ENCODE measurements around the gene TOGARAM1.
"Not testable (repeated sequence)": the region's sequence is repeated elsewhere in the genome, so short reads cannot be mapped to it uniquely, and the experiment has no call there.

The TOGARAM1 gene

DNA sequence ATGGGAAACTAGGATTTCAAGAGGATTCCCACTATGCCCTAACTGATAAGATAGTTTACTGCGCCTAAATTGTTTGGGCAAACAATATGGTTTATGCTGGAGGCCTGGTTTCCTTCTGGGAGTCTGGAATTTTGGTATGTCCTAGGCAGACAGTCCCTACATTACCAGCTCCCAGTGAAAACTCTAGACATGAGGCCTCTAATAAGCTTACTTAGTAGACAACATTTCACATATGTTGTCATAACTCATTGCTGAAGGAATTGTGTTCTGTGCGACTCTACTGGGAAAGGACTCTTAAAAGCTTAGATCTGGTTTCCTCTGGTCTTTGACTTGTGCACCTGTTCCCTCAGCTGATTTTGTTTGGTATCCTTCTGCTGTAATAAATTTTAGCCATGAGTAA, 104.0 kb downstream of the TOGARAM1 start:
- TF ChIP-seq, protein P1, sequence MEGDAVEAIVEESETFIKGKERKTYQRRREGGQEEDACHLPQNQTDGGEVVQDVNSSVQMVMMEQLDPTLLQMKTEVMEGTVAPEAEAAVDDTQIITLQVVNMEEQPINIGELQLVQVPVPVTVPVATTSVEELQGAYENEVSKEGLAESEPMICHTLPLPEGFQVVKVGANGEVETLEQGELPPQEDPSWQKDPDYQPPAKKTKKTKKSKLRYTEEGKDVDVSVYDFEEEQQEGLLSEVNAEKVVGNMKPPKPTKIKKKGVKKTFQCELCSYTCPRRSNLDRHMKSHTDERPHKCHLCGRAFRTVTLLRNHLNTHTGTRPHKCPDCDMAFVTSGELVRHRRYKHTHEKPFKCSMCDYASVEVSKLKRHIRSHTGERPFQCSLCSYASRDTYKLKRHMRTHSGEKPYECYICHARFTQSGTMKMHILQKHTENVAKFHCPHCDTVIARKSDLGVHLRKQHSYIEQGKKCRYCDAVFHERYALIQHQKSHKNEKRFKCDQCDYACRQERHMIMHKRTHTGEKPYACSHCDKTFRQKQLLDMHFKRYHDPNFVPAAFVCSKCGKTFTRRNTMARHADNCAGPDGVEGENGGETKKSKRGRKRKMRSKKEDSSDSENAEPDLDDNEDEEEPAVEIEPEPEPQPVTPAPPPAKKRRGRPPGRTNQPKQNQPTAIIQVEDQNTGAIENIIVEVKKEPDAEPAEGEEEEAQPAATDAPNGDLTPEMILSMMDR (IDR thresholded peaks at IDR 0.05; ENCODE audit: low read length, missing control alignments) = no peak

DNA sequence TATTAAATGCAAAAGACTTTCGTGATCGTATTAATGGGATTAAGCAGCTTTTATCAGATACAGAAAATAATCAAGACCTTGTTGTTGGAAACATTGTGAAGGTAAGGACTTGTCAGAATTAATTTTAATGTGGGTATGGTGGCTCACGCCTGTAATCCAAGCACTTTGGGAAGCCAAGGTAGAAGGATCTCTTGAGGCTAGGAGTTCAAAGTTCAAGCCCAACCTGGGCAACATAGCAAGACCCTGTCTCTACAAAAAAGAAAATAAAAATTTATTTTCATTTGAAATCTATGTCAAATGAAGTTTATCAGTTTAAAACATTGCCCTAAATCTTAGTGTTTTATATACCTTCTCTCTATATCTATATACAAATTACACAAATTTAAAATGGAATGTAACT, 104.7 kb downstream of the TOGARAM1 start:
- no peak overlapping the region for H3K4me3 ChIP-seq (replicated peaks; ENCODE audit: low read depth, low read length)
- DNase-seq (ENCODE audit: low read depth) = no peak
- TF ChIP-seq, protein P1 (IDR thresholded peaks at IDR 0.05; ENCODE audit: low read length, missing control alignments) = no peak

More for the DNA sequence above, 104.0 kb downstream of the TOGARAM1 start:
- H3K4me3 ChIP-seq (replicated peaks; ENCODE audit: low read depth, low read length) = no peak overlapping the region
- DNase-seq (ENCODE audit: low read depth) = no peak

DNA sequence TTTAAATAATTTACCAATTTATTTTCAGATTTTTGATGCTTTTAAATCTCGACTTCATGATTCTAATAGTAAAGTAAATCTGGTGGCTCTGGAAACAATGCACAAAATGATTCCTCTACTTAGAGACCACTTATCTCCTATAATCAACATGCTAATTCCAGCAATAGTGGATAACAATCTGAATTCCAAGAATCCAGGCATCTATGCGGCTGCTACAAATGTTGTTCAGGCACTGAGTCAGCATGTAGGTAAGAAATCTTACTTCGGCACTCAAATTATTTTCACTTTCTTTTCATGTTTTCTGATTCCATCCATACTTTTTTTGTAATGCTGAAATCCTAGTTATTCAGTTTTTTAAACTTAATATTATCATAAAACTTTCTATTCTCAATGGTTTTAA, 106.4 kb downstream of the TOGARAM1 start:
- H3K4me3 ChIP-seq (replicated peaks; ENCODE audit: low read depth, low read length) = no peak overlapping the region
- TF ChIP-seq, protein P1 (IDR thresholded peaks at IDR 0.05; ENCODE audit: low read length, missing control alignments) = no peak
- DNase-seq (ENCODE audit: low read depth) = no peak

DNA sequence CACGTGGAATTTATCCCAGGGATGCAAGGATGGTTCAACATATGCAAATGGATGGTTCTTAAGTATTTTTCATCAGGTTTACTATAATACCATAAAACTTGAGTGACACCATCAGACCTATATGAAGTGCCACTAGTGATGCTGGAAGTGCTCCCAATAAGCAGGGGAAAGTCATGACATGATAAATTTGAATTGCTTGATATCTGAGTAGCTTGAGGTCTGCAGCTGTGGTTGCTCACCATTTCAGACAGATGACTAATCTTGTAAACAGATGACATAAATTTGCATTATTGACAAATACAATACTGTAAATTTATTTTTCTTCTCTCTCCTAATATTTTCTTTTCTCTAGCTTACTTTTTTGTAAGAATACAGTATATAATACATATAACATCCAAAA, 108.2 kb downstream of the TOGARAM1 start:
- H3K4me3 ChIP-seq (replicated peaks; ENCODE audit: low read depth, low read length) = no peak overlapping the region
- TF ChIP-seq, protein P1 (IDR thresholded peaks at IDR 0.05; ENCODE audit: low read length, missing control alignments) = no peak
- DNase-seq (ENCODE audit: low read depth) = no peak

DNA sequence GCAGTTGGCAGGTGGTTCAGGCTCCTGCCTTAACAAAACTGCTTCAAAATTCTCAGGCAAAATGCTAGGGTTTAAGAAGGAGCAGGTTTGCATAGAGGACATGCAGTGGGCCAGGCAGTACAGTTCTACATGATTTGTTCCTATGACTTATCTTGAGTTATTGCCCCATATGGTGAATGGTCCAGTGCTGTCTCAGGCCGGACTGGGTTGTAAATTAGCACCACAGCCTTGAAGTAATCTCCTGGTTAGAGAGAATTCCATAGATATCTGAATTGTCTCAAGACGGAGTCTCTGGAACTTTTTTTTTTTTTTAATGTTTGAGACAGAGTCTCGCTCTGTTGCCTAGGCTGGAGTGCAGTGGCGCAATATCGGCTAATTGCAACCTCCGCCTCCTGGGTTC, 110.1 kb downstream of the TOGARAM1 start:
- DNase-seq (ENCODE audit: low read depth) = no peak
- TF ChIP-seq, protein P1 (IDR thresholded peaks at IDR 0.05; ENCODE audit: low read length, missing control alignments) = no peak
- no peak overlapping the region for H3K4me3 ChIP-seq (replicated peaks; ENCODE audit: low read depth, low read length)

DNA sequence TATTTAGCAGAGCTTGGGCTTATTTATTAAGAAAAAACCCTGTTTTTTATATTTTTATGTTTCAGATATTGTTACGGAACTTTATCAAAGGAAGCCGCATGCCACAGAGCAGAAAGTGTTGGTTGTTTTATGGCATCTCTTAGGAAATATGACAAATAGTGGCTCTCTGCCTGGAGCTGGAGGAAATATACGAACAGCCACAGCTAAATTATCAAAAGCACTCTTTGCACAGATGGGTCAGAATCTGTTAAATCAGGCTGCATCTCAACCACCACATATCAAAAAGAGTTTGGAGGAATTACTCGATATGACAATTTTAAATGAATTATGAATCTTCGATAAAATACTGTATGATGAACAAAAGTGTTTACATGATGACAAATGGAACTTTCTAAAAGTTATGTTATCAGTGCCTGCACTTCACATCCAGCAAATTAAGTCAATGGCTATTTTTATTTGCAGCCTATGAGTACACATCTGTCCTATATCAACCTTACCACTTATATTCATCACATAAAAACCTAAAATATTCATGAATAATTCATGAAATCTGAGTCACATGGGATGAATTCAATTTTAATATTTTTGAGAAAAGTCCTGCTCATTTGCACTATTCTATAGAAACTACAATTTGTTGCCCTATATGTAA, 111.4 kb downstream of the TOGARAM1 start:
- H3K4me3 ChIP-seq (replicated peaks; ENCODE audit: low read depth, low read length) = no peak overlapping the region
- DNase-seq (ENCODE audit: low read depth) = no peak
- TF ChIP-seq, protein P1 (IDR thresholded peaks at IDR 0.05; ENCODE audit: low read length, missing control alignments) = no peak

DNA sequence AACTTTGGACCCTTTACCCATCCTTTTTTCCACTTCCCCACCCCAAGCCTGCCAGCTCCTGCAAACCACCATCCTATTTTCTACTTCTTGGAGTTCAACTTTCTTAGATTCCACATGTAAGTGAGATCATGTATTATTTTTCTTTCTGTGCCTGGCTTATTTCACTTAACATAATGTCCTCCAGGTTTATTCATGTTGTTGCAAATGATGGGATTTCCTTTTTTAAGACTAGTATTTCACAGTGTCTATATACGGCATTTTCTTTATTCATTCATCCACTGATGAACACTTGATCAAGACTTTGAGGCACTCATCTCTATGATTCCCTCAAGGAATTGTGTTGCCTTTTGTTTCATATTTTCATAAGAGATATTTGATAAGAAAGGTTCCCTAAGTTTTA, 116.3 kb downstream of the TOGARAM1 start:
- no peak for DNase-seq (ENCODE audit: low read depth)
- no peak overlapping the region for H3K4me3 ChIP-seq (replicated peaks; ENCODE audit: low read depth, low read length)
- TF ChIP-seq, protein P1 (IDR thresholded peaks at IDR 0.05; ENCODE audit: low read length, missing control alignments) = no peak

DNA sequence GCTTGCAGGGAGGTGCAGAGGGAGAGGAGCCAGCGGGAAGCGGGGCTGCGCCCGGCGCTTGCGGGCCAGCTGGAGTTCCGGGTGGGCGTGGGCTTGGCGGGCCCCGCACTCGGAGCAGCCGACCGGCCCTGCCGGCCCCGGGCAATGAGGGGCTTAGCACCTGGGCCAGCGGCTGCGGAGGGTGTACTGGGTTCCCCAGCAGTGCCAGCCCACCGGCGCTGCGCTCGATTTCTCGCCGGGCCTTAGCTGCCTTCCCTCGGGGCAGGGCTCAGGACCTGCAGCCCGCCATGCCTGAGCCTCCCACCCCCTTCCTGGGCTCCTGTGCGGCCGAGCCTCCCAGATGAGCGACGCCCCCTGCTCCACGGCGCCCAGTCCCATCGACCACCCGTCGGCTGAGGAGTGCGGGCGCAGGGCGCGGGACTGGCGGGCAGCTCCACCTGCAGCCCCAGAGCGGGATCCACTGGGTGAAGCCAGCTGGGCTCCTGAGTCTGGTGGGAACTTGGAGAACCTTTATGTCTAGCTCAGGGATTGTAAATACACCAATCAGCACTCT, 118.5 kb downstream of the TOGARAM1 start:
- H3K4me3 ChIP-seq (replicated peaks; ENCODE audit: low read depth, low read length); DNase-seq (ENCODE audit: low read depth): not testable (repeated sequence)

DNA sequence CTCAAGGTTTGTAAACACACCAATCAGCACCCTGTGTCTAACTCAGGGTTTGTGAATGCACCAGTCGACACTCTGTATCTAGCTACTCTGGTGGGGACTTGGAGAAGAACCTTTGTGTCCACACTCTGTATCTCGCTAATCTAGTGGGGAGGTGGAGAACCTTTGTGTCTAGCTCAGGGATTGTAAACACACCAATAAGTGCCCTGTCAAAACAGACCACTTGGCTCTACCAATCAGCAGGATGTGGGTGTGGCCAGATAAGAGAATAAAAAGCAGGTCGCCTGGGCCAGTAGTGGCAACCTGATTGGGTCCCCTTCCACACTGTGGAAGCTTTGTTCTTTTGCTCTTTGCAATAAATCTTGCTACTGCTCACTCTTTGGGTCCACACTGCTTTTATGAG, 119.1 kb downstream of the TOGARAM1 start:
- DNase-seq (ENCODE audit: low read depth); H3K4me3 ChIP-seq (replicated peaks; ENCODE audit: low read depth, low read length): not testable (repeated sequence)

Data from fibroblast of pulmonary artery (primary cell).